ENCODE data around the gene CPLX4.
A peak's percentile ranks its signal among the peaks of the same experiment; 100 is the strongest.

CPLX4 gene

GRCh38 chr18:59276047-59276446, 42.4 kb downstream of the CPLX4 start:
- no peaks in the 10 kb centered on the region for H3K4me1 ChIP-seq (ENCODE audit: control insufficient read depth, insufficient read depth, low read length)
- peaks cover 97% of the 10 kb centered on the region for H3K27me3 ChIP-seq (ENCODE audit: control insufficient read depth, insufficient read depth, low read length)
- no peak overlapping the region for H3K4me3 ChIP-seq (ENCODE audit: low read length)
- H3K9me3 ChIP-seq (replicated peaks; ENCODE audit: low read length): peaks cover under 1% of the 10 kb centered on the region
- no peak overlapping the region for H3K9ac ChIP-seq (ENCODE audit: low read depth, low read length)
- no peak overlapping the region for H3K4me2 ChIP-seq (ENCODE audit: low read length)
- H3K36me3 ChIP-seq (ENCODE audit: insufficient read depth, low read length): no peaks in the 10 kb centered on the region

- no peak overlapping the region for H3K9ac ChIP-seq (ENCODE audit: low read depth, low read length)
- peaks cover 4% of the 10 kb centered on the region for H3K9me3 ChIP-seq (replicated peaks; ENCODE audit: low read length)
- H3K27me3 ChIP-seq (ENCODE audit: control insufficient read depth, insufficient read depth, low read length): peaks cover 97% of the 10 kb centered on the region
- H3K36me3 ChIP-seq (ENCODE audit: insufficient read depth, low read length): no peaks in the 10 kb centered on the region
- H3K4me2 ChIP-seq (ENCODE audit: low read length): no peak overlapping the region
- H3K4me1 ChIP-seq (ENCODE audit: control insufficient read depth, insufficient read depth, low read length): no peaks in the 10 kb centered on the region
- no peak overlapping the region for H3K4me3 ChIP-seq (ENCODE audit: low read length)
Observed at GRCh38 chr18:59275406-59275949, 43.0 kb downstream of the CPLX4 start.

- Histone ChIP-seq H3K4me3 (ENCODE audit: low read length) (no peak overlapping the region), H3K9ac (ENCODE audit: low read depth, low read length) (no peak overlapping the region), H3K4me2 (ENCODE audit: low read length) (no peak overlapping the region), H3K4me1 (ENCODE audit: control insufficient read depth, insufficient read depth, low read length) (no peaks in the 10 kb centered on the region), H3K36me3 (ENCODE audit: insufficient read depth, low read length) (no peaks in the 10 kb centered on the region), H3K9me3 (replicated peaks; ENCODE audit: low read length) (peaks cover 4% of the 10 kb centered on the region), H3K27me3 (ENCODE audit: control insufficient read depth, insufficient read depth, low read length) (peaks cover 98% of the 10 kb centered on the region)
Observed at GRCh38 chr18:59274533-59274928, 43.9 kb downstream of the CPLX4 start.

- H3K4me1 ChIP-seq (ENCODE audit: control insufficient read depth, insufficient read depth, low read length): no peaks in the 10 kb centered on the region
- H3K36me3 ChIP-seq (ENCODE audit: insufficient read depth, low read length): no peaks in the 10 kb centered on the region
- H3K4me3 ChIP-seq (ENCODE audit: low read length): no peak overlapping the region
- H3K27me3 ChIP-seq (ENCODE audit: control insufficient read depth, insufficient read depth, low read length): peaks cover 98% of the 10 kb centered on the region
- peaks cover 4% of the 10 kb centered on the region for H3K9me3 ChIP-seq (replicated peaks; ENCODE audit: low read length)
- peak overlapping the region; percentile 25 for H3K4me2 ChIP-seq (ENCODE audit: low read length)
- H3K9ac ChIP-seq (ENCODE audit: low read depth, low read length): no peak overlapping the region
Observed at GRCh38 chr18:59273759-59274532, 44.5 kb downstream of the CPLX4 start.

GRCh38 chr18:59272891-59273758, 45.3 kb downstream of the CPLX4 start, which contains the start of gene RAX:
Gene RAX, minus strand, starts transcription at chr18:59273454. Its CDS starts 248 bp downstream, at chr18:59273206.
- peaks cover 98% of the 10 kb centered on the region for H3K27me3 ChIP-seq (ENCODE audit: control insufficient read depth, insufficient read depth, low read length)
- no peaks in the 10 kb centered on the region for H3K4me1 ChIP-seq (ENCODE audit: control insufficient read depth, insufficient read depth, low read length)
- H3K9me3 ChIP-seq (replicated peaks; ENCODE audit: low read length): peaks cover 4% of the 10 kb centered on the region
- peak within 1 kb of the TSS; percentile 60 for H3K4me2 ChIP-seq (ENCODE audit: low read length)
- no peak within 1 kb of the TSS for H3K9ac ChIP-seq (ENCODE audit: low read depth, low read length)
- no peaks in the 10 kb centered on the region for H3K36me3 ChIP-seq (ENCODE audit: insufficient read depth, low read length)
- H3K4me3 ChIP-seq (ENCODE audit: low read length): peak within 1 kb of the TSS; percentile 48

- Histone ChIP-seq H3K4me2 (ENCODE audit: low read length) (peak overlapping the region; percentile 60), H3K9me3 (replicated peaks; ENCODE audit: low read length) (peaks cover 4% of the 10 kb centered on the region), H3K36me3 (ENCODE audit: insufficient read depth, low read length) (no peaks in the 10 kb centered on the region), H3K4me1 (ENCODE audit: control insufficient read depth, insufficient read depth, low read length) (peaks cover 4% of the 10 kb centered on the region), H3K4me3 (ENCODE audit: low read length) (peak overlapping the region; percentile 48), H3K9ac (ENCODE audit: low read depth, low read length) (no peak overlapping the region), H3K27me3 (ENCODE audit: control insufficient read depth, insufficient read depth, low read length) (peaks cover 98% of the 10 kb centered on the region)
Observed at GRCh38 chr18:59272221-59272888, 46.1 kb downstream of the CPLX4 start.

- Histone ChIP-seq H3K4me2 (ENCODE audit: low read length) (no peak overlapping the region), H3K9ac (ENCODE audit: low read depth, low read length) (no peak overlapping the region), H3K4me1 (ENCODE audit: control insufficient read depth, insufficient read depth, low read length) (peaks cover 4% of the 10 kb centered on the region), H3K36me3 (ENCODE audit: insufficient read depth, low read length) (no peaks in the 10 kb centered on the region), H3K9me3 (replicated peaks; ENCODE audit: low read length) (peaks cover 4% of the 10 kb centered on the region), H3K27me3 (ENCODE audit: control insufficient read depth, insufficient read depth, low read length) (peaks cover 98% of the 10 kb centered on the region), H3K4me3 (ENCODE audit: low read length) (no peak overlapping the region)
Observed at GRCh38 chr18:59271606-59272220, 46.7 kb downstream of the CPLX4 start.

GRCh38 chr18:59270689-59271257, 47.7 kb downstream of the CPLX4 start:
- Histone ChIP-seq H3K9ac (ENCODE audit: low read depth, low read length) (no peak overlapping the region), H3K9me3 (replicated peaks; ENCODE audit: low read length) (peaks cover 4% of the 10 kb centered on the region), H3K27me3 (ENCODE audit: control insufficient read depth, insufficient read depth, low read length) (peaks cover 98% of the 10 kb centered on the region), H3K4me2 (ENCODE audit: low read length) (no peak overlapping the region), H3K36me3 (ENCODE audit: insufficient read depth, low read length) (no peaks in the 10 kb centered on the region), H3K4me1 (ENCODE audit: control insufficient read depth, insufficient read depth, low read length) (peaks cover 4% of the 10 kb centered on the region), H3K4me3 (ENCODE audit: low read length) (no peak overlapping the region)

GRCh38 chr18:59269563-59270119, 48.8 kb downstream of the CPLX4 start:
- Histone ChIP-seq H3K36me3 (ENCODE audit: insufficient read depth, low read length) (no peaks in the 10 kb centered on the region), H3K4me2 (ENCODE audit: low read length) (peak overlapping the region; percentile 61), H3K4me3 (ENCODE audit: low read length) (no peak overlapping the region), H3K9me3 (replicated peaks; ENCODE audit: low read length) (peaks cover 4% of the 10 kb centered on the region), H3K4me1 (ENCODE audit: control insufficient read depth, insufficient read depth, low read length) (peaks cover 11% of the 10 kb centered on the region), H3K9ac (ENCODE audit: low read depth, low read length) (no peak overlapping the region), H3K27me3 (ENCODE audit: control insufficient read depth, insufficient read depth, low read length) (peaks cover 98% of the 10 kb centered on the region)

- no peaks in the 10 kb centered on the region for H3K36me3 ChIP-seq (ENCODE audit: insufficient read depth, low read length)
- peaks cover 4% of the 10 kb centered on the region for H3K9me3 ChIP-seq (replicated peaks; ENCODE audit: low read length)
- no peak overlapping the region for H3K4me3 ChIP-seq (ENCODE audit: low read length)
- peak overlapping the region; percentile 61 for H3K4me2 ChIP-seq (ENCODE audit: low read length)
- H3K9ac ChIP-seq (ENCODE audit: low read depth, low read length): no peak overlapping the region
- peaks cover 98% of the 10 kb centered on the region for H3K27me3 ChIP-seq (ENCODE audit: control insufficient read depth, insufficient read depth, low read length)
- peaks cover 11% of the 10 kb centered on the region for H3K4me1 ChIP-seq (ENCODE audit: control insufficient read depth, insufficient read depth, low read length)
Observed at GRCh38 chr18:59268721-59269562, 49.5 kb downstream of the CPLX4 start.
